OCI-LY3 (cell line): ENCODE measurements around the gene ASTN1.

Experiments
- H2AFZ ChIP-seq: fragments of 200-600, 300-600 bp; shearing (Covaris generic); 2 replicates; pipeline ENCODE4 v1.6.0; 2014; ENCODE audit warnings: antibody characterized with exemption, low read depth, low read length
- H3K27ac ChIP-seq: fragments of 200-600, 300-600 bp; sonication (generic); 2 replicates; pipeline ENCODE4 v1.5.1; 2014; ENCODE audit warnings: mild to moderate bottlenecking, low read length, moderate library complexity, mixed read lengths
- H3K27me3 ChIP-seq: fragments of 200-600, 300-600 bp; sonication (generic); 2 replicates; pipeline ENCODE4 v1.6.1; 2014; ENCODE audit warnings: low read depth, low read length, mixed read lengths
- H3K36me3 ChIP-seq: fragments of 200-600, 300-600 bp; sonication (generic); replicated peaks from 2 replicates; pipeline ENCODE3; 2014; ENCODE audit warnings: low read depth, low read length, mixed read lengths
- H3K4me1 ChIP-seq: fragments of 300-600, 200-600 bp; sonication (generic); 2 replicates; pipeline ENCODE4 v1.6.1; 2014; ENCODE audit warnings: low read length, mixed read lengths
- H3K4me2 ChIP-seq: fragments of 200-600, 300-600 bp; sonication (generic); 2 replicates; pipeline ENCODE4 v1.6.1; 2014; ENCODE audit warnings: low read length, mixed read lengths
- H3K4me3 ChIP-seq: fragments of 300-600, 200-600 bp; sonication (generic); 2 replicates; pipeline ENCODE4 v1.5.1; 2014; ENCODE audit warnings: antibody characterized with exemption, mild to moderate bottlenecking, low read length, moderate library complexity
- H3K79me2 ChIP-seq: fragments of 300-600, 200-600 bp; shearing (Covaris generic); 2 replicates; pipeline ENCODE4 v1.6.1; 2014; ENCODE audit warnings: mild to moderate bottlenecking, low read length, mixed read lengths
- H3K9ac ChIP-seq: fragments of 300-600, 200-600 bp; shearing (Covaris generic); 2 replicates; pipeline ENCODE4 v1.6.0; 2014; ENCODE audit warnings: mild to moderate bottlenecking, low read length, moderate library complexity
- H3K9me3 ChIP-seq: fragments of 200-600, 300-600 bp; shearing (Covaris generic); 2 replicates; pipeline ENCODE4 v1.6.1; 2014; ENCODE audit warnings: low read length, mixed read lengths; ENCODE audit not compliant: insufficient read depth
- H4K20me1 ChIP-seq: fragments of 200-600, 300-600 bp; sonication (generic); 2 replicates; pipeline ENCODE4 v1.6.1; 2016; ENCODE audit warnings: low read length, mixed read lengths; ENCODE audit not compliant: insufficient read depth
- EZH2phosphoT487 ChIP-seq: fragments of 200-600 bp; shearing (Covaris generic); IDR thresholded peaks from 2 replicates; pipeline ENCODE4 v1.6.1; 2018; ENCODE audit warnings: antibody characterized with exemption, mixed run types, low read depth
- TF ChIP-seq, protein P1 (sequence below): fragments of 200-600, 300-600 bp; sonication (generic); IDR thresholded peaks from 2 replicates; pipeline ENCODE4 v1.5.1; 2014; ENCODE audit warnings: antibody characterized with exemption, low read length, low read depth

Gene ASTN1

DNA sequence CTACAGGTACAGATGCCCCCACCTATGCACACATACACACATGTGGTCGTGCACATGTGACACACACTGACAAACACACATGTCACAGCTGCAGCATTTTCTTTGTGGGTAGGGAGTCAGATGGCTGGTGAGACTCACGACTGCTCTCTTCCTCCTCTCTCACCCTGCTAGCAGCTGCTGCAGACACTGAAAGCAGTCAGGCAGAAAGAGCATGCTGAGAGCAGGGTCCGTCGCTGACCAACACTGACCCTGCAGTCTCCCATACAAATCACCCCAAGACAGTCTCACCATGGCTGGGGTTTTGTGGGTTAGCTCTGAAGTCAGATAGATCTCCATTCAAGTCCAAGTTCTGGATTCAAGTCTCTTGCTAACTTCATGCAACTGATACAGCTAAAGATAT, 188.3 kb downstream of the ASTN1 start:
- no peak overlapping the region for H2AFZ ChIP-seq
- TF ChIP-seq EZH2phosphoT487, result no peak
- TF ChIP-seq, protein P1, sequence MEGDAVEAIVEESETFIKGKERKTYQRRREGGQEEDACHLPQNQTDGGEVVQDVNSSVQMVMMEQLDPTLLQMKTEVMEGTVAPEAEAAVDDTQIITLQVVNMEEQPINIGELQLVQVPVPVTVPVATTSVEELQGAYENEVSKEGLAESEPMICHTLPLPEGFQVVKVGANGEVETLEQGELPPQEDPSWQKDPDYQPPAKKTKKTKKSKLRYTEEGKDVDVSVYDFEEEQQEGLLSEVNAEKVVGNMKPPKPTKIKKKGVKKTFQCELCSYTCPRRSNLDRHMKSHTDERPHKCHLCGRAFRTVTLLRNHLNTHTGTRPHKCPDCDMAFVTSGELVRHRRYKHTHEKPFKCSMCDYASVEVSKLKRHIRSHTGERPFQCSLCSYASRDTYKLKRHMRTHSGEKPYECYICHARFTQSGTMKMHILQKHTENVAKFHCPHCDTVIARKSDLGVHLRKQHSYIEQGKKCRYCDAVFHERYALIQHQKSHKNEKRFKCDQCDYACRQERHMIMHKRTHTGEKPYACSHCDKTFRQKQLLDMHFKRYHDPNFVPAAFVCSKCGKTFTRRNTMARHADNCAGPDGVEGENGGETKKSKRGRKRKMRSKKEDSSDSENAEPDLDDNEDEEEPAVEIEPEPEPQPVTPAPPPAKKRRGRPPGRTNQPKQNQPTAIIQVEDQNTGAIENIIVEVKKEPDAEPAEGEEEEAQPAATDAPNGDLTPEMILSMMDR, result no peak
- H3K9me3 ChIP-seq, result no peaks in the 10 kb centered on the region
- H3K36me3 ChIP-seq, result no peaks in the 10 kb centered on the region
- no peak overlapping the region for H3K27ac ChIP-seq
- no peak overlapping the region for H3K9ac ChIP-seq
- H3K27me3 ChIP-seq, result 0 out of 2 replicates have a peak, but pooled peaks cover 6% of the 10 kb centered on the region
- H3K4me2 ChIP-seq, result no peak overlapping the region
- no peaks in the 10 kb centered on the region for H3K79me2 ChIP-seq
- no peak overlapping the region for H3K4me3 ChIP-seq
- no peaks in the 10 kb centered on the region for H4K20me1 ChIP-seq
- no peaks in the 10 kb centered on the region for H3K4me1 ChIP-seq

DNA sequence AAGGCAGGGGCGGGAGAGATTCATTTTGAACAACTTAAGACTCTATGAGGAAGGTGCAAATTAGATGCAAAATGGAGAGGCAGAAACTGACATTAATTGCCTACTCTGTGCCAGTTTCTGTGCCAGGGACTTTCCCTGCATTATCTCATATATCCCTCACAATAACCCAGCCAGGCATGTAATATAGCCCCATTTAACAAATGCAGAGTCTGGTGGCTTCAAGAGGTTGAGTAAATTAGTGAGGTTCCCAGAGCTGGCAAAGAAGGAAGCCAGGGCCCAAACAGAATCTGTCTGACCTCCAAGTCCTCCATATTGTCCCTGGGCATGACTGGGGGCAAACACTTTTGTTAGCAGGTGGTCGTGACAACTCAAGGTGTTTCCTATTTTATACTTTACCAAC, 199.8 kb downstream of the ASTN1 start:
- H3K27ac ChIP-seq, result no peak overlapping the region
- no peaks in the 10 kb centered on the region for H3K36me3 ChIP-seq
- H3K4me1 ChIP-seq, result no peaks in the 10 kb centered on the region
- no peaks in the 10 kb centered on the region for H3K9me3 ChIP-seq
- no peak overlapping the region for H3K9ac ChIP-seq
- TF ChIP-seq, protein P1, result no peak
- TF ChIP-seq EZH2phosphoT487, result no peak
- no peaks in the 10 kb centered on the region for H4K20me1 ChIP-seq
- H3K4me3 ChIP-seq, result no peak overlapping the region
- H2AFZ ChIP-seq, result no peak overlapping the region
- no peak overlapping the region for H3K4me2 ChIP-seq
- H3K79me2 ChIP-seq, result no peaks in the 10 kb centered on the region
- H3K27me3 ChIP-seq, result peaks cover 15% of the 10 kb centered on the region

DNA sequence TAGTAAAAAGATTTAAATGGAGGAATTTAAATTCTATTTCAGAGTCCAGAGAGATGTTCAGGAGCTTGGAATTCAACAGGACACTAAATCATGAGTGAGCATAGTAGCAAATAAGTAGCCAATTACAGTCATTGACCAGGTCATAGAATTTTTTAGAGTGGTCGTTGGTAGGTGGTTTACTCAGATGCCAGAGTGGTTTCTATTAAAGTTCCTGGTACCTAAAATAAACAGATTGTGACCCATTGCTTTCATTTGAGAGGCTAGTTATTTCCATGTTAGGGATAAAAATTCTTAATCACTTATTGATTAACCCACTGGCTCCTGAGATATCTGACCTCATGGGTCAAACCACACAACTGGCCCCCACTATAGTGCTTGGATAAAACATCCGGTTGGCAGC, 201.3 kb downstream of the ASTN1 start:
- Histone ChIP-seq H3K27me3 (peaks cover 15% of the 10 kb centered on the region), H3K4me3 (no peak overlapping the region), H3K27ac (no peak overlapping the region), H4K20me1 (no peaks in the 10 kb centered on the region), H2AFZ (no peak overlapping the region), H3K9me3 (no peaks in the 10 kb centered on the region), H3K79me2 (no peaks in the 10 kb centered on the region), H3K4me2 (no peak overlapping the region), H3K36me3 (no peaks in the 10 kb centered on the region), H3K4me1 (no peaks in the 10 kb centered on the region), H3K9ac (no peak overlapping the region)
- TF ChIP-seq, protein P1, result no peak
- TF ChIP-seq EZH2phosphoT487, result no peak

DNA sequence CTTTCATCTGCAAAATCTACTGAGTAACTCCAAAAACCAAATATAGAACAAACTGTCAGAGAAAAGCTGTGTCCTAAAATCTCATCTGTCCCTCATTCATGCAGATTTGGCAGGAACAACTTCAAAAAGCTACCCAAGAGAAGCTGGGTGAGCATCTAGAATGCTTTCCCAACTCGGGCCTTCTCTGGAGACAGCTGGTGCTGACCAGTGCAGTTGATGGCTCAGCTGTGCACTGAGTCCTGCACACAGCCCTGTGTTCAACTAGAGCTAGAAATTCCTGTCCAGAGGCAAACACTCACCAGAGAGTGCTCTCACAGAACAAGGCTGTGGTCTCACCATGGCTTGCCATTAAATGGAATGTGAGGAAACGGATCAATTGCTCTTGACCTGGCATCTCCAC, 202.8 kb downstream of the ASTN1 start:
- Histone ChIP-seq H3K27ac (no peak overlapping the region), H3K79me2 (no peaks in the 10 kb centered on the region), H3K27me3 (peaks cover 15% of the 10 kb centered on the region), H3K4me2 (no peak overlapping the region), H4K20me1 (no peaks in the 10 kb centered on the region), H3K4me1 (no peaks in the 10 kb centered on the region), H3K4me3 (no peak overlapping the region), H3K36me3 (no peaks in the 10 kb centered on the region), H3K9me3 (no peaks in the 10 kb centered on the region), H3K9ac (no peak overlapping the region), H2AFZ (no peak overlapping the region)
- TF ChIP-seq, protein P1, result no peak
- no peak for TF ChIP-seq EZH2phosphoT487
